RCC 7860 (cell line): ENCODE results near the gene RUNX1.
A peak's percentile ranks its signal among the peaks of the same experiment; 100 is the strongest.

Experiments
- DNase-seq: peaks from one replicate; pipeline ENCODE4 v3.0.0-alpha.2; 2015; ENCODE audit warnings: low spot score
- FAIRE-seq: peaks from 2 replicates; lab custom pipeline; 2012; peaks lifted over from hg19 to GRCh38; lab: Jason Lieb, UNC

Gene RUNX1

GRCh38 chr21:35037384-35037765 is 11.7 kb downstream of the RUNX1 start:
- FAIRE-seq (no peak), DNase-seq (no peak)

- no peak for DNase-seq
- no peak for FAIRE-seq
These were observed 12.4 kb downstream of the RUNX1 start for GRCh38 chr21:35036465-35037383.

GRCh38 chr21:35035581-35035980 is 13.5 kb downstream of the RUNX1 start:
- FAIRE-seq, result no peak
- DNase-seq, result no peak

- FAIRE-seq (no peak), DNase-seq (no peak)
These were observed 14.0 kb downstream of the RUNX1 start for GRCh38 chr21:35035116-35035515.

GRCh38 chr21:35034203-35034926 is 14.7 kb downstream of the RUNX1 start:
- no peak for DNase-seq
- FAIRE-seq, result no peak

GRCh38 chr21:35032474-35033263 is 16.4 kb downstream of the RUNX1 start:
- DNase-seq, result no peak
- FAIRE-seq, result no peak

GRCh38 chr21:35028451-35028978 is 20.6 kb downstream of the RUNX1 start:
- DNase-seq, result no peak
- FAIRE-seq, result no peak

GRCh38 chr21:35027563-35028450 is 21.3 kb downstream of the RUNX1 start:
- DNase-seq (no peak), FAIRE-seq (no peak)

- DNase-seq, result no peak
- no peak for FAIRE-seq
These were observed 22.2 kb downstream of the RUNX1 start for GRCh38 chr21:35026617-35027562.

GRCh38 chr21:35026153-35026500 is 23.0 kb downstream of the RUNX1 start:
- FAIRE-seq, result no peak
- DNase-seq, result no peak

GRCh38 chr21:35025206-35026152 is 23.6 kb downstream of the RUNX1 start:
- FAIRE-seq (no peak), DNase-seq (no peak)

GRCh38 chr21:35024513-35024912 is 24.6 kb downstream of the RUNX1 start:
- no peak for FAIRE-seq

GRCh38 chr21:35024071-35024420 is 25.1 kb downstream of the RUNX1 start:
- DNase-seq, result no peak
- FAIRE-seq, result no peak

More at GRCh38 chr21:35024513-35024912, 24.6 kb downstream of the RUNX1 start:
- no peak for DNase-seq

- FAIRE-seq (peak; percentile 55), DNase-seq (no peak)
These were observed 25.6 kb downstream of the RUNX1 start for GRCh38 chr21:35023396-35024070.

GRCh38 chr21:35021546-35021945 is 27.6 kb downstream of the RUNX1 start:
- no peak for DNase-seq
- FAIRE-seq, result no peak

GRCh38 chr21:35020902-35021301 is 28.2 kb downstream of the RUNX1 start:
- peak; percentile 85 for FAIRE-seq
- DNase-seq, result peak; percentile 74

- DNase-seq (no peak), FAIRE-seq (no peak)
These were observed 28.7 kb downstream of the RUNX1 start for GRCh38 chr21:35020436-35020835.
